ENCODE results near the gene CCDC188.

The CCDC188 gene

DNA sequence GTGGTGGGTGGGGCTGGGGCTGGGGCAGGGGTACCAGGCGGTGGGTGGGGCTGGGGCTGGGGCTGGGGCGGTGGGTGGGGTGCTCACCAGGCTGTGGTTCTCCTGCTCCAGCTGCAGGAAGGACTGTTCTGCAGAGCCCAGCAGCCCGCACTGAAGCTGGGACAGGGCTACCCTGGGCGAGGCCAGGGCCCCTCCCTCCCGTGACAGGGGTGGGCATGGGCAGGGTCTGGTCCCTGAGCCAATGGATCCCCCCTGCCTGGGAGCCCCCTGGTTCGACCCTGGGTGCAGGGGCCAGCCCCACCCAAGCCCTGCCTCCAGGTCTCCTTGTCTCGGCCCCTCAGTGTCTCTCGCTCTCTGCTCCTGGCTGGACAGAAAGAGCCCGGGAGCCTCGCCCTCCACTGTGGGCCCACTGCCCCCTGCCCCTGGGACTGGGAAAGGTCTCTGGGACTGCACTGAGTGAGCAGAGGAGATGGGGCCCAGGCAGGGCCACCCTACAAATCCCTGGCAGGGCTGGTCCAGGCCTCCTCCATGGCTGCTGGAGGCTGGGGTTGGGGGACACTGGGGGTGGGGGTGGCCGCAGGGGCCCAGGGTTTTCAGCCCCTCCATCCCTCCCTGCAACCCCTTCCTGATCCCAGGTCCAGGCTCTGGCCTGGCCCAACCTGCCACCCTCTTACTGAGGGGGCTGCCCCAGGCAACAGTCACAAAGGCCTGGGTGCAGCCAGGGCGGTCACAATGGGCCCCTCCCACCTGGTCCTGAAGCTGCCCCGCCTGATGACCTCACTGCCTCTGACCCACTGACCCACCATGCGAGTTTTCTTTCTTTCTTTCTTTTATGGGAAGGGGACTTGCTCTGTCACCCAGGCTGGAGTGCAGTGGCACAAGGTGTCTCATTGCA is at the start of gene CCDC188:
CCDC188 (minus strand) TSS at position 675 of the 895 bp plus-strand sequence; CDS start at position 606, 69 bp downstream.
- DNase-seq: no peak

DNA sequence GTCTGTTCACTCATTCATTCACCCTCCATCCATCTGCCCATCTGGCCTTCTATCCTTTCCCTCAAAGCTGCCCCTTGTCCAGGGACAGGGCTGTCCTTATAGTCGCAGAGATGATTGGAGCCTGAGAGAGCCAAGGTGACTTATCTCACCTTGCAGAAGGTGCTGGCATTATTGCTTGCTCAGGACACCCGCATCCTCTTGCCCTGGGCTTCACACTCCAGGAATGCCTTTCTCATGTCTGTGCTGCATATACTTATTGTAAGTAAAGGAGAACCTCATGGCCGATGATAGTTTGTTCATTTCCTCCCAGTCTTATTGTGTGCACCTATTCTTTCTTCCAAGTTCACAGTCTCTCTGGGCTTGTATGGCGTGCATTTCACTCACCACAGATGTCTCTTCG is 49.1 kb upstream of the CCDC188 start:
- no peak for DNase-seq

DNA sequence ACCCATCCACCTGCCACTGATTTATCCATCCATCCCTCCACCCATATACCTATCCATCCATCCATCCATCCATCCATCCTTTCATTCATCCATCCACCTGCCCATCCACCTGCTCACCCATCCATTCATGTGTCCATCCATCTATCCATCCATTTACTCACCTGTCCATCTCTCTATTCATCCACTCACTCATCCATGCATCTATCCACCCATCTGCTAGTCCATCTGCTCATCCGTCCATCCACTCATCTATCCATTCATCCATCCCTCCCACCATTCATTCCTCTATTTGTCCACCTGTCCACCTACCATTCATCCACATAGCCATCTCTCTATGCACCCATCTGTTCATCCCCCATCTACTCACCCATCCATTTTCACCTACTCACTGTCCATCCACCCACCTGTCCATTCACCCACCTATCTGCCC is 48.6 kb upstream of the CCDC188 start:
- no peak for DNase-seq

DNA sequence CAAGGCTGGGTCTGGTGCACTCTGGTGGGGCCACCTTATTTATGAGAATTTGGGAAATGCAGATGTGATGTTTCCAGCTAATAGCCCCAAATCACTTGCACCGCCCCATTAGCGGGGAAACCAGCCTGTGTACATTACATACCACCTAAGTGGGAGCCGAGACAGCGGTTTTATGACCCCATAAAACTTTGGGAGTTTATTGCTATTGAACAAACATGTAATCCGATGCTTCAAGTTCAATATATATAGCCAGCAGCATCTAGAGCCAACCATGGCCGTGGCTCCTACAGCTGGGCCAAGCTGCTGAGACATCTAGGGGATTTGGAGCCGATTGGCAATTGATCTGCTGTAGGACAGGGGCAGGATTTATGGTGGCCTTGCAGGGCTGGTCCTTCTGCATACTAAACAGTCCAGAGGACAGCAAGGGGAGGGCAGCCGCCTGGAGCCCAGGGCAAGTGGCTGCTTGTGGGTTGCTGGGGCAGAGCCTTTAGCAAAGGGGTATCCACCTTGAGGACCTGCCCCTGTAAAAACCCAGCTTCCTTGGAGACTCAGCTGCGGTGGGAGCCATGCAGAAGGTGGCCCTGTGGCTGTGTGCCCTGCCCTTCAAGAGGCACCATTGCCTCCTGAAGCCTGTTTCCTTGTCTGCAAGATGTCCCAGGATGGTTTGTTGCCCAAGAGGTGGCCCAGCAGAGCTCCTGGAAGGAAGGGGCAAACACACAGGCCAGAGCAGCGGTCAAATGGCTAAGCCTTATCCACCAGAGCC is 47.9 kb upstream of the CCDC188 start:
- DNase-seq: no peak

DNA sequence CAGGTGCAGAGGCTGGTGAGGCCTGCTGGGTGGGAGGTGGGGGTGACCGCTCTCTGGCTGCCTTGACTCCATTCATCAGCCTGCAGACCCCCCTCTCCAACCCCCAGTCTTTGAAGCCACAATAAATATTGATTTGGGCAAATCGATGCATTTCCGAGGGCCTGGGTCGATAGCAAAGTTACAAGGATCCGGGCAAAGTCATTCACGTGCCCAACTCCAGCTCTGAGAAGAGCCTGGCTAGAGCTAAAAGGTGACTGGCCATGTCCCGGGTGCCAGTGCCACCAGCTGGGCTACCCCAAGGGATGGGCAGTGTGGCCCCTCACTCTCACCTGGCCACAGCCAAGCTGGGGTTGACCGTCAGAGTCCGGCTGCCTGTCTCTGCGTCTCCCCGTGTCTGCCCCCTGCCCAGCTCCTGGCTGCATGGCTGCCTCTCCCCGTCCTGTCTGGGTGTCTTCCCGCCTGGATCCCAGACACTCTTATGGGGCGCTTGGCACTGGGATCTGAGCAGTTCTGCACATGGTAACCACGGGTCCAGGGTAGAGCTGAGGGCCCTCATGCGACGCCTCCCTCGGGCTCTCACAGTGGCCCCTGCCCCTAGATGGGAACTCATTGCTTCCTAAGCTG is 46.7 kb upstream of the CCDC188 start:
- DNase-seq: no peak

DNA sequence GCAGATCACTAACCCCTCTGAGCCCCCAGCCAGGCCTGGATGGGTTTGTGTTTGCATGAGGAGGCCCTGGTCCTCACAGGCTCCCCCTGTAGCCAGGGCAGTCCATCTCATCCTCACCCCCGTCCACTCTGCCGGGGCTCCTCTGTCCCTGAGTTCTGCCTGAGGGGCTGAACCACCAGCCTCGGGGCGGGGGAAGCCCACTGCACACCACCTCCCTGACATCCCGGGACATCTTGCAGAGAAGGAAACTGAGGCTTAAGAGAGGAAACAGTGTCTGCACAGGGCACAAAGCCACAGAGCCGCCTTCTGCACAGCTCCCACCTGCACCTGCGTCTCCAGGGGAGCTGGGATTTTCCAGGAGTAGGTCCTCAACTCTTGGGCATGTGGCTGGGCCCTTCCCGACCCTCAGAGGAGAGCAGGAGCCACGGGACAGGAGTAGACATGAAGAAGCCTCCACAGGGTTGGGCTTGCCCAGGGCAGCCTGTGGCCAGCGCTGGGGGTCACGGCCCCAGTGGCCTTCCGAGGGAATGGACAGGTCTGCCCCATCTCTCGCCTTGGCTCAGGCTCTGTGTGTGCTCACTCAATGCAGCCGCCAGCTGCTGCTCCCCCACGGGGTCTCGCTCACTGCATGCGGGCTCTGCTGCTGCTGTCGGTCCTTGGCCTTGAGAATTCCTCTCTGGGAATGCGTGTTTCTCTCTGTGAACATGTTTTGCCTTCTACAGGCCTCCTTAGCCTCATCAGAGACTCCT is 45.4 kb upstream of the CCDC188 start:
- no peak for DNase-seq

DNA sequence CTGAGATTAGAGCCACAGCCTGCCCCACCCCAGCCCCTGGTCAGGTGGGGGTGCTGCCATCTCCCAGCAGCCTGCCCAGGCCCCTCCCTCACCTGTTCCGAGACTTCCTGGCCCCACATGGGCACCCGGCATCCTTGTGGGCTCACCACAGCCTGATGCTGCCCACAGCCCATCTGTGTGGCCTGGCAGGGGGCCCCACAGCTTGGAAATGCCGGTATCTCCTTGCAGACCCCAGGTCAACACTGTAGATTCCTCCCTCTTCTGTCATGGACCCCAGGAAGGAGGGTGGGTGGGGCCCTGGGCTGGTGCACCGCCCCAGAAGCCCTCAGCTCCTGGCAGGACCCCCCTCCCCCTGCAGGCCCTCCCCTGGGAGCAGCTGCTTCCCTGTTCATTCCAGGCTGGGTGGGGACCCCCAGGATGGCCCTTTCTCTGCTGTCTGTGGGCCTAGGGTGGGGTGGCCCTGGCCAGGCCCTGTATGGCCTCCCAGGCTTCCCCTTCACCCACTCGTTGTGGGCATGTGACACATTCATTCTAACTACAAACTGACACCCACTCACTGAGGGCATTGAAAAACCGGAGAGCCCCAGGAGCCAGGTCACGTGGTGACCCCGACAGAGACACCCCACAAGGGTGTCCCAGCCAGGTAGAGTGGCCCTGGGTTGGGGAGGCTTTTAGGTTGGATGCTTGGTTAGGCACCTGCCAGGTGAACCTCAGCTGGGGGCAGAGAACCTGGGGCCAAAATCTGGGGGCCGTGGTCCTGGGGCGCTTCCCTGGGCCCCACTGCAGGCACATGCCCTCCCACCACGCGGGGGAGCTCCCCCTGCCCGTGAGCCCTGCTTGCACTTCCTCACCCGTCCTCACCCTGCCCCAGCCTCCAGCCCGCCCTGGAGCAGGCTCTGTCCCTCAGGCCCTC is 44.1 kb upstream of the CCDC188 start:
- DNase-seq: no peak

DNA sequence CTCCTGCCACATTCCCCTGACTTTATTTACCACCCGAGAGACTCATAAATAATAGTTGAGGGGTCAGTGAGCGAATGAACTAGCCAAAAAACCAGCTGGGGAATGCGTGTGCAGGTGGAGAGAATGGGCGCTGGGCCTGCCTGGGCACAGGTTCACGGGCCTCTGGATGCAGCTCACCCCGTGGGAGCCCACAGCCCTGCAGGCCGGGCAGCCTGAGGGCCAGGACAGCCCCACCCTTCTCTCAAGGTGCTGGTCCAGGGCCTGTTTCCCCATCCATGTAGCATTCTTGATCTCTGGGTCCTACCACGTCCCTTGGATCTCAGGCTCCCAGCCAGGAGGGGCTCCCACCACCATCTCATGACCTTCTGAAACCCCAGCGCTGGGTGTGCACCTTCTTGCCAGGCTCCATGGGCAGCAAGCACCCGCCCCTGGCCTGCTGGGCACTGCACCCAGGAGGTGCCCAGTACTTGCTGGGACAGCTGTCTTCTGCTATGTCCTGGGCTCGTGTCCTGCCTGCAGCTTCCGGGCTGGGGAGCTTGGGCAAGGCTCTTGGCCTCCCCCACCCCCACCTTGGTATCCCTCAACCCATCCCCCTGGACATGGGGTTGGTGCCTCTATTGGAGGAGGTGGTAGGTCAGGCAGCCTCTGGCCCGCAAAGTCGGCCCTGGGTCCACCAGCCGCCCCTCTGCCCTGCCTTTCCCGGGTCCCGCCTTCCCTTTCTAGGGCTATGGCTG is 43.1 kb upstream of the CCDC188 start:
- no peak for DNase-seq

DNA sequence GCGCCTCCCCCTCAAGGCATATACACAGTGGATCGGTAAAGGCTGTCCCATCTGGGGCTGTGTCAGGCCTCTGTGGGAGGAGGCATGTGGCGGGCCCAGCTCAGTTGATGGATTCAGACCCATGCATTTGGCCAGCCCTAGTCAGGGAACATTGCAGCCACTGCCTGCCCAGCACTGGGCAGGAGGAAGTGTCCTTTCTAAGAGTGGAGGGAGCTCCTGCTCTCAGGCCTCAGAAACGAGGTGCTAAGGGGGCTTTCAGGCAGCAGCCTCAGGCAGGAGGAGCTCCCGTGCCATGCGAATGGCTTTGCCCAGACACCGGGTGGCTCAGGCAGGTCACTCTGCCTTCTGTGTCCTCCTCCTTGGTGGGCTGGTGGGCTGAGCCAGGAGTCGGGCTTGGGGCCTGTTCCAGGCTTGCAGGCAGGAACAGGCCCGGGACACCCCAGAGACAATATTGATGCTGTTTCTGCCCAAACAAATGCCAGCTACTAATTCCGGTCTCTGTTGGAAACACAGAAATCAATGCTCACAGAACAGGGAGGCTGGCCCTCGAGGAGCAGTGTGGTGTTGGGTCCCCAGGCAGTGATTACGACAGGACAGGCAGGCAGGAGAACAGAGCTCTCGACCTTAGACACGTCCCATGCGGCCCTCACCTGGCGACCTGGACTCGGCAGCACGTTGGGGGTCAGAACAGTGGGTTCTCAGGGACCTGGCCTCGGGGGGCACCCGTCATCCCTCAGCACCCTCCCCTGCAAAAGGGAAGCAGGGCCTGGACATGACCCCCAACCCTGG is 42.3 kb upstream of the CCDC188 start:
- DNase-seq: no peak

DNA sequence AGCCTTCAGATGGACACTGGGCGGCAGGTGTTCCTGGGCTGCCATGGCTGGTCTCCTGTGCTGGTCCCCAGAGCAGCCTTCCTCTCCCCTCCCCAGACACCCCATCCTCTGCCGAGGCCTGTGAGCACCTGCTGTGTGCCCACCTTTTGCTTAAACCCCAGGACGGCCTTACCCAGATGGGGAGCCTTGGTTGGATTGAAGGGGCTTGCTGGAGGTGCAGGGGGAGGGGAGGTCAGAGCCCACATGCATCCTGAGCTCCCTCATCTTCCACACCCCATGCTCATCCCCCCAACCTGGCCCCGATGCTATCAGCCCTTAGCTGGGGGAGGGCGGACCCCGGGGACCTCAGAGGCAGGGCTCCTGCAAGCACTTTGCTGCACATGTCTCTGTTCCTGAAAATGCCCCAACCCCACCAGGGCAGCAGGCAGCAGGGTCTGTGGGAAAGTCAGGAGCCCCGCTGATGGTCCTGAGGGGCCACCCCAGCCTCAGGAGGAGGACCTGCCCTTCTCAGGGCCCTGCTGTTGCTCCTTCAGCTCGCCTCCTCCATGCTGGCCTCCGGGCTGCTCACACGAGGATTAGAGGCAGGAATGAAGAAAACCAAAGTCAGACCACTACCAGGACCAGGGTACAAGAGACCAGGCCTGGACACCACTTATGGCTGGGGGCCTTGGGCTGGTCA is 41.6 kb upstream of the CCDC188 start:
- no peak for DNase-seq

DNA sequence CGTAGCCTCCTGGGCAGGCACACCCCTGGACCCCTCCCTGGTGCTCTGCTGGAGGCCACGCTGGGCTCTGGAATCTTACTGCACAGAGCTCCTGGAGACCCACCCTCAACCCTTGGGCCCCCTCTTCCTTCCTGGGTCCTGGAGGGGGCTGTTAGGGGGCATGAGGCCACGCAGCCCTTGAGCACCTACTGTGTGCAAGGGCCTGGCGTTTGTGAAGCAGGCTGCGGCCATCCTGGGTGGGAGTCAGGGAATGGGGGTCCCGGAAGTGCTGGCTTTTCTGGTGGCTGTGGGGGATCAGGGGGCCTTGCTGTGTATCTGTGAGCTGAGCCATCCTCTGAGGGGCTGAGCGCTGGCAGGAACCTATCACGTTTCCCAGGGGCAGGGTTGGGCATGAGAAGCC is 40.9 kb upstream of the CCDC188 start:
- no peak for DNase-seq

DNA sequence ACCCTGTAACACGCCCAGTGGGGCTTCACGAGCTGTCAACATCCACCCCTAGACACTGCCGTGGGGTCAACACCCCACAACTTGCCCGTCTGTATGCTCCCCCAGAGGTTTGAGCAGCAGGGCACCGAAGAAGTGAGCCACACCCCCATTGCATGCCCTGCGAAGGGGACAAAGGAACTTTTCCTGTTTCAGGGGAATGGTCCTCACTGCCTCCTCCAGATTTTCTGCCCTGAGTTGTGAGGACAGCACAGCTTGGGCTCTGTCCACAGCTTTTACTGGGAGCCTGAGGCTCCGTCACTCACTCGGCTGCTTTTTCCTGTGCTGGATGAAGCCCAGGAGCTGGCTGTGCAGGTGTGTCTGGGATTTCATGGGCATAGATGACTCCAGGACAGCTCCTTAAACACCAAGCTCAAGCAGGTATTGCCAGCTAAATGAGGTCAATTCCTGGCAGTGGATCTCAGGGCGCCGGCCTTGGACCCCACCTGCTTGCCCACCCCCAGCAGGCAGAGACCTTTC is 40.2 kb upstream of the CCDC188 start:
- DNase-seq: no peak

DNA sequence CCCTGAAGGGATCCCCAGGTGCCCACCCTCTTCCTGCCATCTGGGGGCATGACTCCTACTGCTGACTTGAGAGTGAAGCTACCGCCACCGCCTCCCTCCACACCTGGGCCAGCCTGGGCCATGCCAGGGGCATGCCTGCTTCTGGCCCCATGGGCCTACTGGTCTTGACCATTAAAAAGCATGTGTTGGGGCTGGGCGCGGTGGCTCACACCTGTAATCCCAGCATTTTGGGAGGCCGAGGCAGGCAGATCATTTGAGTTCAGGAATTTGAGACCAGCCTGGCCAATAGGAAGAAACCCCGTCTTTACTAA is 37.7 kb upstream of the CCDC188 start:
- DNase-seq: no peak

DNA sequence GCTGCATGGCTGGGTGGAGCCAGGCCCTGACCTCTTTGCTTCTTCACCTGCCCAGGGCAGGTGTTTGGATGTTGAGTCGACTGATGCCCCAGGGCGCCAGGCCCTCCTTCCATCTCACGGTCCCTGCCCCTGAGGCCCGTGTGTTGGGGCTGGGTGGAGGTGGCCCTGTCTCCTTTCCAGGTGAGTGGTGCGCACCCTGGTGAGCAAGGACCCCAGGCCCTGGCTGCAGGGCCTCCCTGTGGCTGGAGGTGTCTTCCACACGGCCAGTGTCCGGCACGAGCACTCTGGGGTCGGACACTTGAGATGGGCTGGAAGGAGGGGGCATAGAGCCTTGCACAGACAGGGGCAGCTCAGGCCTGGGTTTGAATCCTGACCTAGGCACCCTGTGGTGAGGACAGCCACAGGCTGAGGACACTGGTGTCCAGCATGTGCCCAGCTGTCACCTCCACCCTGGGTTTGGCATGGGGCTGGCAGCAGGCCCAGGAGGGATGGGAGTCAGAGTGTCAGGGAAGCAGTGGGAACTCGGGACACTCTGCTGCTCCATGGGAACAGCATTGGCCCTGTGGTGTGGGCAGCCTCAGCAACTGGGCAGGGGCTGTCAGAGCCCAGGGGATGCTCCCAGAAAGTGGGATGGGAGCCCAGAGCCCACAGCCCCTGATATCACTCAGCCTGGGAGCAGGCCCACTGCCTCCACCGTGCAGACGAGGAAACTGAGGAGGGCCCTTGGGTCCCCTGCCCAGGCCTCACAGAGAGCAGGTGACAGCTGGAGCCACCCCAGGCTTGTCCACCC is 37.1 kb upstream of the CCDC188 start:
- DNase-seq: no peak

DNA sequence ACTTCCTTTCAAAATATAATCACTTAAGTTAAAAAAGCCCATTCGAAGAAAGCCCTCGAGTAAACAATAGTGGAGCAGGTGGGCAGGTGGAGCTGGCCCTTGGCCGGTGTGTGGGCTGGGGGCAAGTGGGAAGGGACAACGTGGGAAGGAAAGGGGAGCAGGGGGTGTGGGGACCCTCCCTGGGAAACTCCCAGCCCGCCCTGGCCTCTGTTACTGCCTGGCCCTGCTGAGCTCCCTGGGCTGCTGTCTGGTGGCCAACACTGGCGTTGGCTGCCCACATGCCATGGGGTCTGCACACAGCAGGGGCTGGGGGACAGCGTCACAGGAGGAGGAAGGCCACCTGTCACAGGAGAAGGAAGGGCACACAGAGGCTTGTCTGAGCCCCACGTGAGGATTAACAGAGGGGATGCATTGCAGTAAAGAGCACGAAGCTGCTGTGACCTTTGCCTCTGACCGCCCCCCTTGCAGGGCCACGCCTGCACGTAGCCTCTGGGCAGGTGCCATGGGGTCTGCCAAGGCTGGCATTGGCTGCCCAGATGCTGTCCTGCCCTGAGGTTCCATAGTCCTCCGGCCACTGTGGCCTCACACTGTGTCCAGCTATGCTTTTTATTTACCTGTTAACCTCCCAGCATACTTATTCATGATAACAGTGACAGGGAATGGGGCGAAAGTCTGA is 36.2 kb upstream of the CCDC188 start:
- no peak for DNase-seq

DNA sequence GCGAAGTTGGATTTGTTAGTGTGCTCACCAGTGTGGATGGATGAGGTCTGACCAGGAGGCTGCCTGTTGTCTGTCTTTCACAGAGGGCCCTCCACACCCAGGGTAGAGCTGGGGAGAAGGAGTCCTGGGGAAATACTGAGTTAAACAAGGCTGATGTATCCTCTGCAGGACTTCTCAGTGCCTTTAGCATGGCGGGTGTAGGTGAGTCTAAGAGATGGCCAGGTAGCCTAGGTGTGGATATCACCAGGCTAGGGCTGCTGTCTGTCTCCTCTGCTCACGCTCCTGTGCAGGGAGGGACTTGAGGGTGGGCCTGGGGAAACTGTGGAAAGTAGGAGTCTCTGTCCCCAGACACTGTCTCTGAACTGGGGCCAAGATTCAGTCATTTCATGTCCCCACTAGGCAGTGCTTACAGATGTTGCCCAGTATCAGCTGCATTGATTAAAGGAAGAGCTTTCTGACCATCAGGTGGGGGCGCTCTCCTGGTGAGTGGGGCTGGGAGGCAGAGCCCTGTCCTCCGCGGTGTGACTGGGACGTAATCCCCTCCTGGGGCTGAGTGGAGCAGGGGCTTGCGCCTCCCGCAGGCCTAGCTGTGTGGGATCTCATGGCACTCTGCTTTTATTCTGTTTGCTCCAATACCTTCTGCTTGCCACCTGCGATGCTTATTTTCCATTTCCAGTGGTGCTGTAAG is 35.5 kb upstream of the CCDC188 start:
- DNase-seq: no peak

DNA sequence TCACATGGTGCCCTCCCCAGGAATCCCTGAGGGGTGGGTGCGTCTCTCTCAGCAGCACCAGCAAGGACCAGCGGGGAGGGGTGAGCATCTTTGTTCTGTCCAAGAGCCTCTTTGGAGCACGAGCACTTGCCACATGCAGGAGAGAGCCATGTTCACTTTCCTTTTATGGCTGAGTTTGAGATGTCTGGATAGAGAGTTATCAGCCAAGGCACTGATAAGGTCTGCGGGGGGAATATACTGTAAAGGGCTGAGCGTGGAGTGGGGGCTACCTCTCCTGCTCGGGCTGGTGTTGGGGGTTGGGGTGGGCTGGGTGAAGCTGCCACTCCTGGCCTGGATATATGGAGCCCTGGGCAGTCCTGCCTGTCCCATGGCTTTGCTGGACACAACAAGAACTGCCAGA is 34.9 kb upstream of the CCDC188 start:
- DNase-seq: no peak
